ENCODE data around the gene MRPS26. TPM values are rescaled to one million over a fixed set of nuclear protein-coding genes. Genes with fewer than 3 reads are reported as not detected.
A peak's percentile ranks its signal among the peaks of the same experiment; 100 is the strongest.

Gene MRPS26
- total and polyA plus RNA-seq, 2 of the 13 experiments (the other 11 are each of a cell fraction or from before 2014, with no cell fraction given) = 89.8 to 187 TPM

GRCh38 chr20:3046677-3047462, 1.0 kb downstream of the MRPS26 start (continued):
- no peak; the same call in 1 of the 2 replicates for TF ChIP-seq NCOR1 (IDR thresholded peaks at IDR 0.05; ENCODE audit: borderline replicate concordance, low read length)
- 0 out of 2 replicates have a peak, but pooled peaks have one; percentile 8 for TF ChIP-seq RFXAP (CRISPR knock-in tag; IDR thresholded peaks at IDR 0.05; ENCODE audit: borderline replicate concordance)
- TF ChIP-seq SRSF1 (optimal IDR thresholded peaks at IDR 0.05; ENCODE audit: low read depth, low read length) = no peak
- no peak for TF ChIP-seq LRRFIP1 (CRISPR knock-in tag; conservative IDR thresholded peaks at IDR 0.05)
- 0 out of 2 replicates have a peak, but pooled peaks have one; percentile 6 for TF ChIP-seq ZSCAN25 (CRISPR knock-in tag; IDR thresholded peaks at IDR 0.05)
- TF ChIP-seq TGIF2 (CRISPR knock-in tag; IDR thresholded peaks at IDR 0.05) = no peak
- TF ChIP-seq ZNF883 (CRISPR knock-in tag; IDR thresholded peaks at IDR 0.05; ENCODE audit: not compliant biosample characterization) = peak; percentile 32
- no peak for TF ChIP-seq ZNF615 (CRISPR knock-in tag; IDR thresholded peaks at IDR 0.05; ENCODE audit: borderline replicate concordance)
- TF ChIP-seq ZBTB44 (CRISPR knock-in tag; IDR thresholded peaks at IDR 0.05) = no peak
- TF ChIP-seq ZNF775 (CRISPR knock-in tag; IDR thresholded peaks at IDR 0.05; ENCODE audit: borderline replicate concordance) = no peak
- TF ChIP-seq ELF1 (CRISPR knock-in tag; IDR thresholded peaks at IDR 0.05) = no peak
- TF ChIP-seq U2AF1 (optimal IDR thresholded peaks at IDR 0.05; ENCODE audit: low read depth, low read length) = no peak
- no peak for TF ChIP-seq PRDM15 (CRISPR knock-in tag; IDR thresholded peaks at IDR 0.05)
- TF ChIP-seq ZNF597 (CRISPR knock-in tag; IDR thresholded peaks at IDR 0.05) = no peak
- no peak for TF ChIP-seq POLR2AphosphoS5 (IDR thresholded peaks at IDR 0.05; ENCODE audit: low read depth, low read length)
- no peak for TF ChIP-seq ZNF740 (CRISPR knock-in tag; IDR thresholded peaks at IDR 0.05)
- no peak for TF ChIP-seq ZNF75D (CRISPR knock-in tag; IDR thresholded peaks at IDR 0.05; ENCODE audit: borderline replicate concordance)
- TF ChIP-seq HOXA7 (CRISPR knock-in tag; IDR thresholded peaks at IDR 0.05) = no peak
- no peak for TF ChIP-seq CBX2 (IDR thresholded peaks at IDR 0.05; ENCODE audit: low read depth, low read length)
- no peak for TF ChIP-seq CBX2 (CRISPR knock-in tag; IDR thresholded peaks at IDR 0.05; ENCODE audit: low read depth)
- TF ChIP-seq ZFP62 (CRISPR knock-in tag; IDR thresholded peaks at IDR 0.05) = no peak
